Brain microvascular endothelial cell (primary cell): ENCODE results near the gene OR51E2.

Experiments used
- DNase-seq: peaks from one replicate; pipeline ENCODE4 v3.0.0-alpha.2; 2020
- H3K27ac ChIP-seq: fragments of 250-450 bp; sonication (Bioruptor Pico); 2 replicates; pipeline ENCODE4 v1.5.1; 2020; ENCODE audit warnings: mild to moderate bottlenecking, moderate library complexity
- H3K27me3 ChIP-seq: fragments of 250-450 bp; sonication (Bioruptor Pico); replicated peaks from 2 replicates; pipeline ENCODE4 v1.5.1; 2020; ENCODE audit warnings: mild to moderate bottlenecking
- H3K36me3 ChIP-seq: fragments of 250-450 bp; sonication (Bioruptor Pico); replicated peaks from 2 replicates; pipeline ENCODE4 v1.5.1; 2020; ENCODE audit warnings: mild to moderate bottlenecking
- H3K4me3 ChIP-seq: 2 replicates; pipeline ENCODE4 v1.5.1; 2011; ENCODE audit warnings: low read depth, mild to moderate bottlenecking, control low read depth, low read length, moderate library complexity
- in situ Hi-C: cut with HindIII; loops from 2 replicates; pipeline ENCODE4 v1.10.0; 2017; ENCODE audit warnings: low sequenced_read_pairs, low pct_ligation_motif_present
- TF ChIP-seq, protein P1 (sequence below): IDR thresholded peaks from 2 replicates; pipeline ENCODE4 v1.5.1; 2011; ENCODE audit warnings: low read depth, mild to moderate bottlenecking, moderate library complexity, low read length, control low read depth, inconsistent platforms; ENCODE audit errors: missing control alignments

The OR51E2 gene

DNA sequence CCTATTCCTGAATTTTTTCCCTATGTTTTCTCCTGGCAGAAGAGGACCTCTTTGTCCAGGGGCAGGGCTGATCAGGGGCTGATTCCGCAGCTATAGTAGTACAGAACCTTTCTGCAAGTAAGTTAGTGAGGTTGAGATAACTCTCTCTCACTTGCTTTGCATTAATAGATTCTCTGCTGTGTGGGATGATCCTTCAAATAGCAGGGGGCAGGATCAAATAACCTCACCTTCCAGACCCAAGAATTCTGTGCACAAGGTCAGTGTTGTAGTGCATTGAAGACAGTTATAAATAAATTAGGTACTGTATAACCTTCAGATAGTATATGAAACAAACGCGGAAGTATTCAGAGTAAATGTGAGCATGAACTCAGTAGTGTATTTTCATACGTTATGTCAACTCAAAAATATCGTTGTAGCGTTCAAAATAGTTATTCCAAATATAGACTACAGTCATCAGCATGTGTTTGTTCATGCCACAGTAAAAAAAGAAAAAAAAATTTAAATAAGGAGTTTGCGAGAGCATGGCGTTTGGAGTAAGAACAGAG, 7.2 kb upstream of the OR51E2 start:
- no peak overlapping the region for H3K27ac ChIP-seq
- no peak for DNase-seq
- H3K27me3 ChIP-seq: no peaks in the 10 kb centered on the region
- H3K36me3 ChIP-seq: no peaks in the 10 kb centered on the region
- TF ChIP-seq, protein P1, sequence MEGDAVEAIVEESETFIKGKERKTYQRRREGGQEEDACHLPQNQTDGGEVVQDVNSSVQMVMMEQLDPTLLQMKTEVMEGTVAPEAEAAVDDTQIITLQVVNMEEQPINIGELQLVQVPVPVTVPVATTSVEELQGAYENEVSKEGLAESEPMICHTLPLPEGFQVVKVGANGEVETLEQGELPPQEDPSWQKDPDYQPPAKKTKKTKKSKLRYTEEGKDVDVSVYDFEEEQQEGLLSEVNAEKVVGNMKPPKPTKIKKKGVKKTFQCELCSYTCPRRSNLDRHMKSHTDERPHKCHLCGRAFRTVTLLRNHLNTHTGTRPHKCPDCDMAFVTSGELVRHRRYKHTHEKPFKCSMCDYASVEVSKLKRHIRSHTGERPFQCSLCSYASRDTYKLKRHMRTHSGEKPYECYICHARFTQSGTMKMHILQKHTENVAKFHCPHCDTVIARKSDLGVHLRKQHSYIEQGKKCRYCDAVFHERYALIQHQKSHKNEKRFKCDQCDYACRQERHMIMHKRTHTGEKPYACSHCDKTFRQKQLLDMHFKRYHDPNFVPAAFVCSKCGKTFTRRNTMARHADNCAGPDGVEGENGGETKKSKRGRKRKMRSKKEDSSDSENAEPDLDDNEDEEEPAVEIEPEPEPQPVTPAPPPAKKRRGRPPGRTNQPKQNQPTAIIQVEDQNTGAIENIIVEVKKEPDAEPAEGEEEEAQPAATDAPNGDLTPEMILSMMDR: no peak
- no peak overlapping the region for H3K4me3 ChIP-seq
- in situ Hi-C loops: no loop called here

GRCh38 chr11:4704054-4704789, 6.6 kb upstream of the OR51E2 start, which contains the start of gene MMP26:
Gene MMP26, plus strand, starts transcription at chr11:4704784.
- TF ChIP-seq, protein P1: no peak
- in situ Hi-C loops: no loop called here
- Histone ChIP-seq H3K4me3 (no peak within 1 kb of the TSS), H3K36me3 (no peaks in the 10 kb centered on the region), H3K27ac (no peak within 1 kb of the TSS), H3K27me3 (no peaks in the 10 kb centered on the region)
- DNase-seq: no peak

DNA sequence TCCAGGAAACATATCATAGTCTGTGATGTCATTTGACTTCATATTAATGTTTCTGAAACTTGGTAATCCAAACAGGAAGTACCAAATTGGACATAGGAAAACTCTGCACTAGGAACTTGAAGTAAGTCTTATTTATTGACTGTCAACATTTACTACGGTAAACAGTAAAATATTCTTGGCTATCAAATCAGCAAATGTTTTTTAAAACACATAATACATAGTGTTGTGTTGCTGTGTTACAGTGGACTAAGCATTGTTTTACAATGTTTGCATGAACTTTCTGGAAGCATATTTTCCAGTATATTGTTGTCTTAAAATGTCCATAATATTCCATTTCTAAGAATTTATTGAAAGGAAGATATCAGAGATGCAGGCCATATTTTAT, 2.8 kb upstream of the OR51E2 start:
- TF ChIP-seq, protein P1: no peak
- Histone ChIP-seq H3K4me3 (no peak overlapping the region), H3K27me3 (no peaks in the 10 kb centered on the region), H3K36me3 (no peaks in the 10 kb centered on the region), H3K27ac (no peak overlapping the region)
- in situ Hi-C loops: no loop called here
- no peak for DNase-seq

GRCh38 chr11:4699697-4700435, 2.2 kb upstream of the OR51E2 start:
- Histone ChIP-seq H3K27me3 (no peaks in the 10 kb centered on the region), H3K36me3 (no peaks in the 10 kb centered on the region), H3K4me3 (no peak overlapping the region), H3K27ac (no peak overlapping the region)
- TF ChIP-seq, protein P1: no peak
- in situ Hi-C loops: no loop called here
- DNase-seq: no peak

DNA sequence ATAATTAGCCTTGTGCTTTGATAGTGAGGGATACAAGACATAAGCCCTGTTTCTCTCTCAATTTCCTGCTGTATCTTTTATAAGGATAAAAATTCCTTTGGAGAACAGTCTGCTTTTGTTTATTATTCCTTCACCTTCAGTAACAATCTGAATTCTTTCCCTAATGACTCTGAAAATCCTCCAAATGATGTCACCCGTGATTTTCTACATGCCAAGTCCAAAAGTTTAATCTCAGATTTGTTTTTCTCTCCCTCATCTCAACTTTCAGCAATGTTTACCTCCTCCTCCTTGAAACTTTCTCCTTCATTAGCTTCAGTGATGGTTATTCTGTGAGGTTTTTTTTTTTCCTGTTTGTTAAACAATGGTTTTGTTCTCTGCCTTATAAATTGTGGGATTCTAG, 2.2 kb downstream of the OR51E2 start:
- Histone ChIP-seq H3K27me3 (no peaks in the 10 kb centered on the region), H3K27ac (peak overlapping the region; percentile 85), H3K4me3 (no peak overlapping the region), H3K36me3 (no peaks in the 10 kb centered on the region)
- DNase-seq: no peak
- in situ Hi-C loops: no loop called here
- TF ChIP-seq, protein P1: no peak
